Liver (tissue), 9 donors: ENCODE results near the gene CACNB4. TPM values are rescaled to one million over a fixed set of nuclear protein-coding genes. Genes with fewer than 3 reads are reported as not detected.

Experiments used
- DNase-seq: peaks from one replicate; pipeline ENCODE4 v3.0.0-alpha.2; 2017; ENCODE audit warnings: low spot score
- H3K27ac ChIP-seq, 2 donors: one replicate each; pipeline ENCODE4 v1.7.0; 2013; ENCODE audit warnings: inconsistent platforms in 2 of 2, low read length in 2 of 2, control low read depth in 1 of 2, low read depth in 1 of 2, mild to moderate bottlenecking in 1 of 2
- H3K27me3 ChIP-seq, 4 donors: one replicate each; pipeline versions ENCODE4 v1.6.1 to v1.7.0; 2013; ENCODE audit warnings: low read length in 3 of 4, inconsistent platforms in 1 of 4, mild to moderate bottlenecking in 1 of 4, moderate library complexity in 1 of 4; ENCODE audit not compliant: control insufficient read depth in 4 of 4, insufficient read depth in 4 of 4
- H3K36me3 ChIP-seq, 4 donors: one replicate each; pipeline versions ENCODE4 v1.6.1 to v1.7.0; 2013; ENCODE audit warnings: low read length in 3 of 4, mild to moderate bottlenecking in 3 of 4, low read depth in 1 of 4, moderate library complexity in 1 of 4; ENCODE audit not compliant: control insufficient read depth in 4 of 4, insufficient read depth in 3 of 4
- H3K4me1 ChIP-seq, 4 donors: one replicate each; pipeline versions ENCODE4 v1.6.1 to v1.7.0; 2013; ENCODE audit warnings: low read length in 3 of 4, mild to moderate bottlenecking in 3 of 4, moderate library complexity in 1 of 4; ENCODE audit not compliant: control insufficient read depth in 4 of 4, insufficient read depth in 4 of 4
- H3K4me3 ChIP-seq, 3 donors: one replicate each; pipeline versions ENCODE4 v1.6.1 to v1.7.0; 2013; ENCODE audit warnings: low read length in 3 of 3, control low read depth in 1 of 3, low read depth in 1 of 3, mild to moderate bottlenecking in 1 of 3
- H3K9ac ChIP-seq, 2 donors: one replicate each; pipeline ENCODE4 v1.7.0; 2013; ENCODE audit warnings: low read length in 2 of 2, mild to moderate bottlenecking in 2 of 2, moderate library complexity in 2 of 2, control low read depth in 1 of 2, low read depth in 1 of 2
- H3K9me3 ChIP-seq, 4 donors: one replicate each; pipeline versions ENCODE4 v1.6.1 to v1.7.0; 2013; ENCODE audit warnings: low read length in 3 of 4; ENCODE audit not compliant: control insufficient read depth in 4 of 4
- EGR1 ChIP-seq, 2 donors: IDR thresholded peaks; 2 replicates each; pipeline ENCODE4 v1.6.1; 2016 to 2018; ENCODE audit warnings: antibody characterized with exemption in 2 of 2, low read depth in 2 of 2
- FOXA1 ChIP-seq: IDR thresholded peaks from 2 replicates; pipeline ENCODE4 v1.6.1; 2016; ENCODE audit warnings: antibody characterized with exemption
- FOXA2 ChIP-seq: IDR thresholded peaks from 2 replicates; pipeline ENCODE4 v1.6.1; 2016; ENCODE audit warnings: antibody characterized with exemption
- HNF4A ChIP-seq, 2 donors: conservative IDR thresholded peaks; 2 replicates each; pipeline ENCODE4 v1.6.1; 2016; ENCODE audit warnings: antibody characterized with exemption in 2 of 2, mild to moderate bottlenecking in 2 of 2
- HNF4G ChIP-seq: IDR thresholded peaks from 2 replicates; pipeline ENCODE4 v1.6.1; 2016; ENCODE audit warnings: antibody characterized with exemption
- NR2F2 ChIP-seq: IDR thresholded peaks from 2 replicates; pipeline ENCODE4 v1.6.1; 2016; ENCODE audit warnings: antibody characterized with exemption
- RAD21 ChIP-seq, 2 donors: IDR thresholded peaks; 2 replicates each; pipeline ENCODE4 v1.6.1; 2016; ENCODE audit warnings: antibody characterized with exemption in 2 of 2, mild to moderate bottlenecking in 2 of 2
- SP1 ChIP-seq: IDR thresholded peaks from 2 replicates; pipeline ENCODE4 v1.6.1; 2018; ENCODE audit warnings: antibody characterized with exemption, mild to moderate bottlenecking
- TAF1 ChIP-seq: conservative IDR thresholded peaks from 2 replicates; pipeline ENCODE4 v1.6.1; 2016; ENCODE audit warnings: antibody characterized with exemption, mild to moderate bottlenecking
- WGBS: extraction: QIAGEN DNeasy Blood & Tissue Kit; methylation state at CpG from one replicate; pipeline ENCODE4 v1.1.7; 2013; 5-methylcytosine and 5-hydroxymethylcytosine counted together
- polyA plus RNA-seq, 2 donors: library from polyadenylated mRNA; stranded (reverse) in 1 of 2; unstranded in 1 of 2; fragments of 200-250 nt in 1 of 2; fragments of >200 nt in 1 of 2; fragmentation: Nextera tagmentation in 1 of 2; extraction: Ambion mirVana in 1 of 2; gene quantifications; one replicate each; pipeline versions ENCODE4 v1.2.1 to v1.2.3, GENCODE V29; 2013 to 2015
- total RNA-seq, 2 donors: library from RNA; depleted of rRNA; stranded (reverse); fragments of >200 nt; gene quantifications; one replicate each; pipeline ENCODE4 v1.2.3, GENCODE V29; 2014
- TF ChIP-seq, protein P1 (sequence below): IDR thresholded peaks from 2 replicates; pipeline ENCODE4 v1.6.1; 2016; ENCODE audit warnings: antibody characterized with exemption
- TF ChIP-seq, protein P2 (sequence below): fragments of 150-350 bp; IDR thresholded peaks from 2 replicates; pipeline ENCODE4 v1.5.1; 2017; ENCODE audit warnings: improper control_type of control experiment, low read depth, low read length; ENCODE audit not compliant: missing input control
- TF ChIP-seq, protein P3 (sequence below): IDR thresholded peaks from 2 replicates; pipeline ENCODE4 v1.6.1; 2016; ENCODE audit warnings: antibody characterized with exemption
- TF ChIP-seq, protein P4 (sequence below): IDR thresholded peaks from 2 replicates; pipeline ENCODE4 v1.6.1; 2016; ENCODE audit warnings: antibody characterized with exemption
- donor health status: healthy.
- donor health status: healthy.
- donor health status: healthy.
- donor health status: healthy.
- donor health status: healthy.

The CACNB4 gene
- total and polyA plus RNA-seq, 4 donors = 0.02 to 0.50 (median 0.21) TPM

DNA sequence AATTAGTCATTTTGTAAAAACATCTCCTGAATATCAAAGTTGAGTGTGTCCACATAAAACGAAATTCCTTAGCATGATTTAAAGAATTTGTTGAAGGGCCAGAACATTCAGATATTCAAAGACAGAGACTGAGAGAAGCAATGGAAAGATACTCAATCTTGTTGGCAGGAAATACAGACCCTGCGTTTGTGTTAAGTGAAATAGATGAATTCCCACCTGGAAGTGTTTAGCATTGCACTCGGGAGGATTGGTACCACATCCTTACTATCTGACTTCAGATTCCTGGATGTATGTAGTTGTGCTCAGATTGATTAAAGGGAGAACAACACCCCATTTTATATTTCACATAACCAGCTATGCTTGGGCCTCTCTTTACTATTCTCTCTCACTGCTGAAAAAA, 260.9 kb downstream of the CACNB4 start:
- no peaks in the 10 kb centered on the region for H3K9me3 ChIP-seq
- no peaks in the 10 kb centered on the region for H3K4me1 ChIP-seq
- no peak overlapping the region for H3K4me3 ChIP-seq
- 82% methylated on average over 3 of the region's 3 CpGs for WGBS
- no peak overlapping the region for H3K27ac ChIP-seq
- H3K27me3 ChIP-seq = no peaks in the 10 kb centered on the region
- no peak for DNase-seq
- H3K36me3 ChIP-seq = no peaks in the 10 kb centered on the region
- no peak overlapping the region for H3K9ac ChIP-seq
- TF ChIP-seq FOXA2 = no peak

DNA sequence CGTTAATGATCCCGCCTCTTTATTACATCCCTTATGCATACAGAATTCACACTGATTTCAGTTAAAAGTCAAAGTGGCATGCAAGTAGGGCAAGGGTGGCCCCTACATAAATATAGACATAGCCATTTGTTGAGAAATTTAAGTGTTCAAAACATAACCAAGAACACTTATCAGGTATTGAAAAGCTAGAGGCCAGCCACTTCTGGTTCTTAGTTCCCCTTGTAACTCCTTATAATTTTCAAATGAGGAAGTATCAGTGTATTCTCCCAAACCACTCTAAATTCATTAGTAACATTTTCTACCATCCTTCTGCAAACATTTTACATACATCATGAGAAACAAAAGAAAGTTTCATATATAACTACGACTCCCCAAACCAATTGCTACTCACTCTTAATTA, 264.9 kb downstream of the CACNB4 start:
- WGBS = 86% methylated on average over 3 of the region's 3 CpGs
- no peak overlapping the region for H3K9ac ChIP-seq
- no peak overlapping the region for H3K4me3 ChIP-seq
- H3K27ac ChIP-seq = no peak overlapping the region
- H3K4me1 ChIP-seq = no peaks in the 10 kb centered on the region
- DNase-seq = no peak
- no peaks in the 10 kb centered on the region for H3K9me3 ChIP-seq
- H3K27me3 ChIP-seq = no peaks in the 10 kb centered on the region
- no peaks in the 10 kb centered on the region for H3K36me3 ChIP-seq
- TF ChIP-seq, protein P1, sequence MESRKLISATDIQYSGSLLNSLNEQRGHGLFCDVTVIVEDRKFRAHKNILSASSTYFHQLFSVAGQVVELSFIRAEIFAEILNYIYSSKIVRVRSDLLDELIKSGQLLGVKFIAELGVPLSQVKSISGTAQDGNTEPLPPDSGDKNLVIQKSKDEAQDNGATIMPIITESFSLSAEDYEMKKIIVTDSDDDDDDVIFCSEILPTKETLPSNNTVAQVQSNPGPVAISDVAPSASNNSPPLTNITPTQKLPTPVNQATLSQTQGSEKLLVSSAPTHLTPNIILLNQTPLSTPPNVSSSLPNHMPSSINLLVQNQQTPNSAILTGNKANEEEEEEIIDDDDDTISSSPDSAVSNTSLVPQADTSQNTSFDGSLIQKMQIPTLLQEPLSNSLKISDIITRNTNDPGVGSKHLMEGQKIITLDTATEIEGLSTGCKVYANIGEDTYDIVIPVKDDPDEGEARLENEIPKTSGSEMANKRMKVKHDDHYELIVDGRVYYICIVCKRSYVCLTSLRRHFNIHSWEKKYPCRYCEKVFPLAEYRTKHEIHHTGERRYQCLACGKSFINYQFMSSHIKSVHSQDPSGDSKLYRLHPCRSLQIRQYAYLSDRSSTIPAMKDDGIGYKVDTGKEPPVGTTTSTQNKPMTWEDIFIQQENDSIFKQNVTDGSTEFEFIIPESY = no peak
- TF ChIP-seq, protein P2, sequence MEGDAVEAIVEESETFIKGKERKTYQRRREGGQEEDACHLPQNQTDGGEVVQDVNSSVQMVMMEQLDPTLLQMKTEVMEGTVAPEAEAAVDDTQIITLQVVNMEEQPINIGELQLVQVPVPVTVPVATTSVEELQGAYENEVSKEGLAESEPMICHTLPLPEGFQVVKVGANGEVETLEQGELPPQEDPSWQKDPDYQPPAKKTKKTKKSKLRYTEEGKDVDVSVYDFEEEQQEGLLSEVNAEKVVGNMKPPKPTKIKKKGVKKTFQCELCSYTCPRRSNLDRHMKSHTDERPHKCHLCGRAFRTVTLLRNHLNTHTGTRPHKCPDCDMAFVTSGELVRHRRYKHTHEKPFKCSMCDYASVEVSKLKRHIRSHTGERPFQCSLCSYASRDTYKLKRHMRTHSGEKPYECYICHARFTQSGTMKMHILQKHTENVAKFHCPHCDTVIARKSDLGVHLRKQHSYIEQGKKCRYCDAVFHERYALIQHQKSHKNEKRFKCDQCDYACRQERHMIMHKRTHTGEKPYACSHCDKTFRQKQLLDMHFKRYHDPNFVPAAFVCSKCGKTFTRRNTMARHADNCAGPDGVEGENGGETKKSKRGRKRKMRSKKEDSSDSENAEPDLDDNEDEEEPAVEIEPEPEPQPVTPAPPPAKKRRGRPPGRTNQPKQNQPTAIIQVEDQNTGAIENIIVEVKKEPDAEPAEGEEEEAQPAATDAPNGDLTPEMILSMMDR = no peak
- TF ChIP-seq HNF4A (conservative IDR thresholded peaks at IDR 0.05) (no peak), FOXA1 (no peak), NR2F2 (no peak), FOXA2 (no peak), TAF1 (no peak), RAD21 (IDR thresholded peaks at IDR 0.05) (no peak), EGR1 (IDR thresholded peaks at IDR 0.05; ENCODE audit: low read depth in 2 of 2) (no peak)
- TF ChIP-seq, protein P3, sequence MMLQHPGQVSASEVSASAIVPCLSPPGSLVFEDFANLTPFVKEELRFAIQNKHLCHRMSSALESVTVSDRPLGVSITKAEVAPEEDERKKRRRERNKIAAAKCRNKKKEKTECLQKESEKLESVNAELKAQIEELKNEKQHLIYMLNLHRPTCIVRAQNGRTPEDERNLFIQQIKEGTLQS = no peak

DNA sequence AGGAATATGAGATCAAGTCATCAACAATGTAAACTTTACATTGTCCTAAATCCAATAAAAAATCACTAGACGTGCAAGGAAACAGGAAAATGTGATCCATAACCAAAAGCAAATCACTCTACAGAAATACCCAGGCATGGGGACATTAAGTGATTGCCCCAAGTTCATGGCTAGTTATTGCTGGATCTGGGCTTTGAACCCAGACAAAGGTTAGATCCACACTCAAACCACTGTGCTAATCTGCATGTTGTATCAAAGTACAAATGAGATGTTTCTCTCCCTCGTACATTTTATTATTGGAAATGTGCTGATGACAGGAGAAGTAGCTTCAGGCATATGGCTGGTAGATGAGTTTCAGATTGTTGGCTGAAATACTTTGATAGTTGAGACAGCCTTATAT, 267.9 kb downstream of the CACNB4 start:
- no peak for DNase-seq
- no peak overlapping the region for H3K27ac ChIP-seq
- 67% methylated on average over 2 of the region's 2 CpGs for WGBS
- H3K4me1 ChIP-seq = peaks cover 4 to 14% (median 10%) of the 10 kb centered on the region in 4 donors
- H3K36me3 ChIP-seq = no peaks in the 10 kb centered on the region
- TF ChIP-seq HNF4A (conservative IDR thresholded peaks at IDR 0.05) (peak; percentile 52 to 61), HNF4G (no peak), TAF1 (no peak), SP1 (no peak)
- TF ChIP-seq, protein P2 = no peak
- TF ChIP-seq, protein P4, sequence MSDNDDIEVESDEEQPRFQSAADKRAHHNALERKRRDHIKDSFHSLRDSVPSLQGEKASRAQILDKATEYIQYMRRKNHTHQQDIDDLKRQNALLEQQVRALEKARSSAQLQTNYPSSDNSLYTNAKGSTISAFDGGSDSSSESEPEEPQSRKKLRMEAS = no peak
- H3K27me3 ChIP-seq = no peaks in the 10 kb centered on the region
- no peak overlapping the region for H3K9ac ChIP-seq
- H3K9me3 ChIP-seq = no peaks in the 10 kb centered on the region
- no peak overlapping the region for H3K4me3 ChIP-seq
